GM12878 (cell line): ENCODE measurements around the gene ETNK2. TPM values are rescaled to one million over a fixed set of nuclear protein-coding genes. Genes with fewer than 3 reads are reported as not detected.

Experiments
- BACH1 ChIP-seq: fragments of 450-650 bp; IDR thresholded peaks from 2 replicates; pipeline ENCODE4 v1.6.1; 2017; ENCODE audit warnings: mild to moderate bottlenecking, borderline replicate concordance
- CBX5 ChIP-seq: sonication (generic); IDR thresholded peaks from 2 replicates; pipeline ENCODE4 v1.6.1; 2016; ENCODE audit warnings: low read depth, moderate library complexity, mild to moderate bottlenecking, inconsistent platforms
- RBBP5 ChIP-seq: fragments of 200-600 bp; sonication (generic); conservative IDR thresholded peaks from 2 replicates; pipeline ENCODE4 v1.6.1; 2016
- SIX5 ChIP-seq: IDR thresholded peaks from 2 replicates; pipeline ENCODE4 v1.6.1; 2011; ENCODE audit warnings: mild to moderate bottlenecking, low read depth, low read length, moderate library complexity; ENCODE audit not compliant: severe bottlenecking
- TAF1 ChIP-seq: IDR thresholded peaks from 2 replicates; pipeline ENCODE4 v1.6.1; 2011; ENCODE audit warnings: mild to moderate bottlenecking, low read depth, low read length, borderline replicate concordance
- TCF7 ChIP-seq: IDR thresholded peaks from 2 replicates; pipeline ENCODE4 v1.6.1; 2014; ENCODE audit warnings: antibody characterized with exemption, borderline replicate concordance
- ZBTB40 ChIP-seq: fragments of 450-650 bp; IDR thresholded peaks from 2 replicates; pipeline ENCODE4 v1.6.1; 2016; ENCODE audit warnings: mild to moderate bottlenecking, moderate library complexity, borderline replicate concordance
- ZSCAN29 ChIP-seq: fragments of 450-650 bp; IDR thresholded peaks from 2 replicates; pipeline ENCODE4 v1.6.1; 2017; ENCODE audit warnings: mild to moderate bottlenecking, moderate library complexity
- polyA plus RNA-seq, 11 experiments: library from polyadenylated mRNA; depleted of rRNA in 4 of 11; unstranded in 6 of 11; stranded (reverse) in 5 of 11; fragments of >200 nt; fragmentation: Nextera tagmentation in 4 of 11; fragmentation: Illumina TruSeq in 1 of 11; extraction: Ambion mirVana in 4 of 11; extraction: Trizol in 1 of 11; gene quantifications; 1 replicate in 1 of 11; 2 replicates in 10 of 11; pipeline versions ENCODE4 v1.2.1 to v1.2.3, GENCODE V29; 2011 to 2016; ENCODE audit warnings: inconsistent platforms in 2 of 11, missing spikeins in 2 of 11, low read depth in 1 of 11
- total RNA-seq, 4 experiments: library from RNA; depleted of rRNA in 3 of 4; stranded (reverse); fragments of >200 nt in 3 of 4; fragmentation: Illumina TruSeq in 1 of 4; extraction: Trizol in 1 of 4; gene quantifications; 2 replicates each; pipeline versions ENCODE4 v1.2.1 to v1.2.3, GENCODE V29; 2013 to 2021

The ETNK2 gene
- total and polyA plus RNA-seq, 10 of the 15 experiments (the other 5 are each of a cell fraction or from before 2014, with no cell fraction given) = 0.14 TPM; not detected in 9

GRCh38 chr1:204087893-204088528 lies 63.8 kb downstream of the ETNK2 start (continued):
- TF ChIP-seq ZBTB40 (no peak), RBBP5 (no peak), TAF1 (no peak), BACH1 (no peak), TCF7 (no peak), CBX5 (no peak), SIX5 (no peak), ZSCAN29 (no peak)
- TF ChIP-seq, all 136 proteins: peak for 0
